IMR-90 (cell line): Measurements from ENCODE around the gene CCSER1.

ENCODE experiments used
- BHLHE40 ChIP-seq: fragments of 150-350 bp; IDR thresholded peaks from 2 replicates; pipeline ENCODE4 v1.6.1; 2016; ENCODE audit warnings: mild to moderate bottlenecking, low read depth, low read length
- CEBPB ChIP-seq: IDR thresholded peaks from 2 replicates; pipeline ENCODE4 v1.6.1; 2012; ENCODE audit warnings: low read depth, low read length, improper control_type of control experiment
- FOS ChIP-seq: fragments of 150-350 bp; IDR thresholded peaks from 2 replicates; pipeline ENCODE4 v1.6.1; 2016; ENCODE audit warnings: low read depth, low read length
- MAFK ChIP-seq: IDR thresholded peaks from 2 replicates; pipeline ENCODE4 v1.6.1; 2012; ENCODE audit warnings: low read depth, low read length, improper control_type of control experiment
- MAZ ChIP-seq: IDR thresholded peaks from 2 replicates; pipeline ENCODE4 v1.6.1; 2012; ENCODE audit warnings: low read depth, mild to moderate bottlenecking, low read length, improper control_type of control experiment, moderate library complexity, borderline replicate concordance
- MXI1 ChIP-seq: IDR thresholded peaks from 2 replicates; pipeline ENCODE4 v1.6.1; 2012; ENCODE audit warnings: low read depth, mild to moderate bottlenecking, low read length, moderate library complexity, borderline replicate concordance
- NFE2L2 ChIP-seq: fragments of 150-350 bp; IDR thresholded peaks from 2 replicates; pipeline ENCODE4 v1.6.1; 2016; ENCODE audit warnings: low read depth, mild to moderate bottlenecking, low read length
- POLR2A ChIP-seq: IDR thresholded peaks from 2 replicates; pipeline ENCODE4 v1.6.1; 2012; ENCODE audit warnings: mild to moderate bottlenecking, low read depth, low read length
- RAD21 ChIP-seq: IDR thresholded peaks from 2 replicates; pipeline ENCODE4 v1.6.1; 2012; ENCODE audit warnings: low read length, improper control_type of control experiment
- RCOR1 ChIP-seq: IDR thresholded peaks from 2 replicates; pipeline ENCODE4 v1.6.1; 2012; ENCODE audit warnings: mild to moderate bottlenecking, low read length, improper control_type of control experiment; ENCODE audit not compliant: insufficient replicate concordance
- SMC3 ChIP-seq: fragments of 150-350 bp; IDR thresholded peaks from 2 replicates; pipeline ENCODE4 v1.6.1; 2016; ENCODE audit warnings: low read depth, mild to moderate bottlenecking, antibody characterized with exemption, low read length, moderate library complexity
- TF ChIP-seq, protein P1 (sequence below): conservative IDR thresholded peaks from 2 replicates; pipeline ENCODE4 v1.5.1; 2012; ENCODE audit warnings: mild to moderate bottlenecking, low read depth, low read length, improper control_type of control experiment
- TF ChIP-seq, protein P2 (sequence below): fragments of 150-350 bp; IDR thresholded peaks from 2 replicates; pipeline ENCODE4 v1.6.1; 2017; ENCODE audit warnings: mild to moderate bottlenecking, antibody characterized with exemption, low read length, low read depth

DNA sequence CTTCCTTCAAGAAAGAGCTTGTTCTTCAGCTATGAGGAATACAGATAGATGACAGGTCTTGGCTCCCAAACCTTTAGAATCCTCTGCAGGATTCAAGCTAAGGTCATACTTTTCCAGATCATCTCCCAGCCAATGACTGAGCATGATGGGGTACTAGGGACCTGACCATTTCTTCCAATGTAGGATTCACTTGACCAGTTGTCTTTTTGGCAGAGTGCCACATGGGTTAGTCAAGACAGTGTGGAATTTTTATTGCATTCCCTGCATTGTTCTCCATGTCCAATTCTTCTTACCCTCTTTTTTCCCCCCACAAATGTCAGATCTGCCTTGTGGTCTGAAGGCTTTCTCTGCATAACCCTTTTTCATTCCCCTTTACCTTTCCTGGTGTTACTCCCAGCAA is 99.5 kb downstream of the CCSER1 start:
- no peak for TF ChIP-seq SMC3
- TF ChIP-seq, protein P1, sequence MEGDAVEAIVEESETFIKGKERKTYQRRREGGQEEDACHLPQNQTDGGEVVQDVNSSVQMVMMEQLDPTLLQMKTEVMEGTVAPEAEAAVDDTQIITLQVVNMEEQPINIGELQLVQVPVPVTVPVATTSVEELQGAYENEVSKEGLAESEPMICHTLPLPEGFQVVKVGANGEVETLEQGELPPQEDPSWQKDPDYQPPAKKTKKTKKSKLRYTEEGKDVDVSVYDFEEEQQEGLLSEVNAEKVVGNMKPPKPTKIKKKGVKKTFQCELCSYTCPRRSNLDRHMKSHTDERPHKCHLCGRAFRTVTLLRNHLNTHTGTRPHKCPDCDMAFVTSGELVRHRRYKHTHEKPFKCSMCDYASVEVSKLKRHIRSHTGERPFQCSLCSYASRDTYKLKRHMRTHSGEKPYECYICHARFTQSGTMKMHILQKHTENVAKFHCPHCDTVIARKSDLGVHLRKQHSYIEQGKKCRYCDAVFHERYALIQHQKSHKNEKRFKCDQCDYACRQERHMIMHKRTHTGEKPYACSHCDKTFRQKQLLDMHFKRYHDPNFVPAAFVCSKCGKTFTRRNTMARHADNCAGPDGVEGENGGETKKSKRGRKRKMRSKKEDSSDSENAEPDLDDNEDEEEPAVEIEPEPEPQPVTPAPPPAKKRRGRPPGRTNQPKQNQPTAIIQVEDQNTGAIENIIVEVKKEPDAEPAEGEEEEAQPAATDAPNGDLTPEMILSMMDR: no peak
- TF ChIP-seq BHLHE40: no peak
- TF ChIP-seq, protein P2, sequence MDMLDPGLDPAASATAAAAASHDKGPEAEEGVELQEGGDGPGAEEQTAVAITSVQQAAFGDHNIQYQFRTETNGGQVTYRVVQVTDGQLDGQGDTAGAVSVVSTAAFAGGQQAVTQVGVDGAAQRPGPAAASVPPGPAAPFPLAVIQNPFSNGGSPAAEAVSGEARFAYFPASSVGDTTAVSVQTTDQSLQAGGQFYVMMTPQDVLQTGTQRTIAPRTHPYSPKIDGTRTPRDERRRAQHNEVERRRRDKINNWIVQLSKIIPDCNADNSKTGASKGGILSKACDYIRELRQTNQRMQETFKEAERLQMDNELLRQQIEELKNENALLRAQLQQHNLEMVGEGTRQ: no peak
- no peak for TF ChIP-seq POLR2A
- TF ChIP-seq MAFK: no peak
- no peak for TF ChIP-seq RAD21
- no peak for TF ChIP-seq MXI1
- no peak for TF ChIP-seq MAZ
- TF ChIP-seq CEBPB: no peak
- no peak for TF ChIP-seq FOS
- TF ChIP-seq RCOR1: no peak
- TF ChIP-seq NFE2L2: no peak
